Panc1 (cell line): Measurements from ENCODE around the gene EML1. TPM values are rescaled to one million over a fixed set of nuclear protein-coding genes. Genes with fewer than 3 reads are reported as not detected.

Experiments
- ATAC-seq: fragments of 200-7000 bp; cut with Tn5 transposase; 2 replicates; pipeline ENCODE4 v1.9.1; 2020; ENCODE audit warnings: mild to moderate bottlenecking, moderate library complexity
- BruUV-seq: library from RNA; stranded (reverse); fragments of 400-500 nt; replicated peaks from 2 replicates; lab custom pipeline; 2021; lab: Mats Ljungman, UMichigan
- CTCF ChIA-PET: fragments of 300-600 bp; sonication (Branson Sonifier 250); formaldehyde crosslinking; loops from one replicate; lab custom pipeline; 2022; ENCODE audit warnings: antibody characterized with exemption; lab: Charles Lee
- POLR2A ChIA-PET: fragments of 300-600 bp; sonication (Branson Sonifier 250); formaldehyde crosslinking; loops from one replicate; lab custom pipeline; 2022; ENCODE audit warnings: antibody characterized with exemption; lab: Charles Lee
- DNase-seq: peaks from one replicate; pipeline ENCODE4 v3.0.0-alpha.2; 2010; ENCODE audit warnings: low read depth, low spot score
- H3K27ac ChIP-seq: 2 replicates; pipeline ENCODE4 v1.5.1; 2011; ENCODE audit warnings: mild to moderate bottlenecking, low read length, inconsistent platforms
- H3K27me3 ChIP-seq: fragments of 200-500 bp; sonication (Bioruptor generic); 2 replicates; pipeline ENCODE4 v1.6.0; 2014; ENCODE audit warnings: low read length, inconsistent platforms; ENCODE audit not compliant: control insufficient read depth, insufficient read depth
- H3K36me3 ChIP-seq: fragments of 200-500 bp; sonication (Bioruptor generic); 2 replicates; pipeline ENCODE4 v1.5.1; 2014; ENCODE audit warnings: inconsistent platforms, mild to moderate bottlenecking, low read length, moderate library complexity; ENCODE audit not compliant: control insufficient read depth, insufficient read depth
- H3K4me1 ChIP-seq: 2 replicates; pipeline ENCODE4 v1.5.1; 2011; ENCODE audit warnings: inconsistent platforms, mild to moderate bottlenecking, low read length, moderate library complexity; ENCODE audit not compliant: control insufficient read depth, insufficient read depth
- H3K4me3 ChIP-seq, 2 experiments: 2 replicates each; pipeline ENCODE4 v1.5.1; 2011 to 2012; ENCODE audit warnings: low read depth in 2 of 2, low read length in 2 of 2, mild to moderate bottlenecking in 2 of 2, inconsistent platforms in 1 of 2, moderate library complexity in 1 of 2
- H3K9me3 ChIP-seq: fragments of 200-500 bp; sonication (Bioruptor generic); 2 replicates; pipeline ENCODE4 v1.5.1; 2014; ENCODE audit warnings: low read depth, mild to moderate bottlenecking, inconsistent platforms, low read length, moderate library complexity; ENCODE audit not compliant: control insufficient read depth, insufficient read depth
- CTCF ChIP-seq: fragments of 450-650 bp; IDR thresholded peaks from 2 replicates; pipeline ENCODE4 v1.5.1; 2017; ENCODE audit warnings: mild to moderate bottlenecking
- POLR2AphosphoS5 ChIP-seq: IDR thresholded peaks from 2 replicates; pipeline ENCODE4 v1.6.1; 2012; ENCODE audit warnings: mild to moderate bottlenecking, low read depth, low read length, moderate library complexity
- REST ChIP-seq, 2 experiments: IDR thresholded peaks; 2 replicates each; pipeline ENCODE4 v1.6.1; 2011 to 2012; ENCODE audit warnings: low read depth in 2 of 2, control low read depth in 1 of 2, low read length in 1 of 2, mild to moderate bottlenecking in 1 of 2, moderate library complexity in 1 of 2; ENCODE audit not compliant: insufficient read depth in 1 of 2
- SIN3A ChIP-seq: IDR thresholded peaks from 2 replicates; pipeline ENCODE4 v1.6.1; 2012; ENCODE audit warnings: low read depth, mild to moderate bottlenecking, low read length, moderate library complexity, borderline replicate concordance; ENCODE audit not compliant: insufficient read depth
- TCF7L2 ChIP-seq: IDR thresholded peaks from 2 replicates; pipeline ENCODE4 v1.6.1; 2011; ENCODE audit warnings: mild to moderate bottlenecking, low read depth, low read length, inconsistent platforms
- in situ Hi-C: cut with HindIII; loops from 2 replicates; pipeline ENCODE4 v1.10.0; 2016; ENCODE audit warnings: low sequenced_read_pairs, low pct_unique_long_range_greater_than_20kb
- intact Hi-C: fragments of 100-400 bp; cut with micrococcal nuclease; formaldehyde crosslinking; loops from one replicate; pipeline ENCODE4 v1.10.0; 2022; ENCODE audit not compliant: unreplicated experiment
- total RNA-seq: library from RNA; stranded (reverse); gene quantifications from one replicate; pipeline ENCODE4 v1.2.1, GENCODE V29; 2021; ENCODE audit not compliant: unreplicated experiment

Gene EML1
- total RNA-seq, 1 experiment from 2014 or later: 35.3 TPM

- in situ Hi-C loops (no loop called here), intact Hi-C loops (no loop called here)
- ChIA-PET POLR2A (no interaction called here), CTCF (no interaction called here)
- no peak overlapping the region for H3K27ac ChIP-seq
- TF ChIP-seq CTCF (no peak), POLR2AphosphoS5 (no peak), REST (IDR thresholded peaks at IDR 0.05; ENCODE audit: insufficient read depth in 1 of 2, low read depth in 2 of 2, low read length in 1 of 2) (no peak), SIN3A (no peak), TCF7L2 (no peak)
- BruUV-seq: no TSS peak
- ATAC-seq (peak; percentile 73; the same call in 1 of the 2 replicates), DNase-seq (no peak)
- no peak overlapping the region for H3K4me3 ChIP-seq
- no peaks in the 10 kb centered on the region for H3K9me3 ChIP-seq
- no peaks in the 10 kb centered on the region for H3K4me1 ChIP-seq
- no peaks in the 10 kb centered on the region for H3K36me3 ChIP-seq
- H3K27me3 ChIP-seq: no peaks in the 10 kb centered on the region
Measured at GRCh38 chr14:99807413-99808153, 14.4 kb downstream of the EML1 start.

- intact Hi-C loops: no loop called here
- no peak overlapping the region for H3K4me3 ChIP-seq
- no peaks in the 10 kb centered on the region for H3K36me3 ChIP-seq
- no peaks in the 10 kb centered on the region for H3K9me3 ChIP-seq
- TF ChIP-seq TCF7L2 (no peak), REST (IDR thresholded peaks at IDR 0.05; ENCODE audit: insufficient read depth in 1 of 2, low read depth in 2 of 2, low read length in 1 of 2) (no peak), CTCF (no peak), SIN3A (no peak), POLR2AphosphoS5 (no peak)
- no peaks in the 10 kb centered on the region for H3K27me3 ChIP-seq
- BruUV-seq: no TSS peak
- POLR2A ChIA-PET: no interaction called here
- DNase-seq (no peak), ATAC-seq (no peak)
- no peak overlapping the region for H3K27ac ChIP-seq
- no peaks in the 10 kb centered on the region for H3K4me1 ChIP-seq
- CTCF ChIA-PET: no interaction called here
- in situ Hi-C loops: no loop called here
Measured at GRCh38 chr14:99808154-99808505, 14.9 kb downstream of the EML1 start.
